HEK293 (cell line): ENCODE measurements around the gene ANKRD61.
A peak's percentile ranks its signal among the peaks of the same experiment; 100 is the strongest.

Experiments used
- CTCF ChIA-PET: fragments of 350-600 bp; formaldehyde crosslinking; extraction: SDS; loops from one replicate; lab custom pipeline; 2021; ENCODE audit warnings: antibody characterized with exemption; lab: Yijun Ruan, JAX
- POLR2A ChIA-PET: fragments of 300-600 bp; formaldehyde crosslinking; extraction: SDS; loops from one replicate; lab custom pipeline; 2020; ENCODE audit warnings: antibody characterized with exemption, inconsistent platforms; lab: Yijun Ruan, JAX
- H3K27ac ChIP-seq: fragments of 200-500 bp; sonication (Bioruptor generic); 2 replicates; pipeline ENCODE4 v1.5.1; 2014; ENCODE audit warnings: low read depth, low read length, control low read depth, inconsistent platforms; ENCODE audit errors: extremely low read depth
- H3K36me3 ChIP-seq, 2 experiments: fragments of 200-500 bp in 1 of 2; sonication (Bioruptor generic) in 1 of 2; 1 replicate in 1 of 2; 2 replicates in 1 of 2; pipeline ENCODE4 v1.5.1; 2014 to 2017; ENCODE audit warnings: inconsistent platforms in 2 of 2, low read length in 2 of 2; ENCODE audit not compliant: control insufficient read depth in 2 of 2, insufficient read depth in 1 of 2
- H3K4me1 ChIP-seq: fragments of 200-500 bp; sonication (Bioruptor generic); 2 replicates; pipeline ENCODE4 v1.5.1; 2014; ENCODE audit warnings: mild to moderate bottlenecking, low read length, inconsistent platforms; ENCODE audit not compliant: control insufficient read depth, insufficient read depth
- H3K4me3 ChIP-seq: 2 replicates; pipeline ENCODE4 v1.5.1; 2011; ENCODE audit warnings: low read depth, mild to moderate bottlenecking, control low read depth, low read length, moderate library complexity
- H3K9me3 ChIP-seq: fragments of 200-500 bp; sonication (Bioruptor generic); 2 replicates; pipeline ENCODE4 v1.5.1; 2014; ENCODE audit warnings: low read depth, low read length, inconsistent platforms; ENCODE audit not compliant: control insufficient read depth, insufficient read depth
- BCL11A ChIP-seq: fragments of 450-650 bp; formaldehyde crosslinking; IDR thresholded peaks from 2 replicates; pipeline ENCODE4 v1.5.1; 2016; ENCODE audit warnings: low read depth, missing biosample characterization, missing genetic modification characterization
- BCL11B ChIP-seq: fragments of 450-650 bp; formaldehyde crosslinking; IDR thresholded peaks from 2 replicates; pipeline ENCODE4 v1.5.1; 2016; ENCODE audit warnings: low read depth, missing biosample characterization, missing genetic modification characterization
- GLIS1 ChIP-seq: fragments of 450-650 bp; formaldehyde crosslinking; IDR thresholded peaks from 2 replicates; pipeline ENCODE4 v1.5.1; 2016; ENCODE audit warnings: missing biosample characterization, missing genetic modification characterization
- KLF7 ChIP-seq: fragments of 450-650 bp; formaldehyde crosslinking; IDR thresholded peaks from 2 replicates; pipeline ENCODE4 v1.5.1; 2016; ENCODE audit warnings: missing biosample characterization, missing genetic modification characterization, borderline replicate concordance
- REST ChIP-seq: fragments of 450-650 bp; formaldehyde crosslinking; IDR thresholded peaks from 2 replicates; pipeline ENCODE4 v1.5.1; 2016; ENCODE audit warnings: missing biosample characterization, missing genetic modification characterization
- SP7 ChIP-seq: fragments of 450-650 bp; formaldehyde crosslinking; IDR thresholded peaks from 2 replicates; pipeline ENCODE4 v1.5.1; 2016; ENCODE audit warnings: missing biosample characterization, missing genetic modification characterization
- WT1 ChIP-seq: fragments of 450-650 bp; formaldehyde crosslinking; IDR thresholded peaks from 2 replicates; pipeline ENCODE4 v1.5.1; 2016; ENCODE audit warnings: missing biosample characterization, missing genetic modification characterization
- ZBTB21 ChIP-seq: fragments of 450-650 bp; formaldehyde crosslinking; IDR thresholded peaks from 2 replicates; pipeline ENCODE4 v1.5.1; 2017; ENCODE audit warnings: missing biosample characterization, missing genetic modification characterization
- ZNF341 ChIP-seq: fragments of 450-650 bp; formaldehyde crosslinking; IDR thresholded peaks from 2 replicates; pipeline ENCODE4; 2016; ENCODE audit warnings: low read depth, missing biosample characterization, missing genetic modification characterization
- ZNF501 ChIP-seq: fragments of 450-650 bp; formaldehyde crosslinking; IDR thresholded peaks from 2 replicates; pipeline ENCODE4 v1.5.1; 2016; ENCODE audit warnings: missing biosample characterization, missing genetic modification characterization
- ZNF514 ChIP-seq: fragments of 450-650 bp; formaldehyde crosslinking; IDR thresholded peaks from 2 replicates; pipeline ENCODE4 v1.5.1; 2016; ENCODE audit warnings: missing biosample characterization, missing genetic modification characterization
- ZNF521 ChIP-seq: fragments of 450-650 bp; formaldehyde crosslinking; IDR thresholded peaks from 2 replicates; pipeline ENCODE4 v1.5.1; 2017; ENCODE audit warnings: missing biosample characterization, mild to moderate bottlenecking, missing genetic modification characterization
- ZNF580 ChIP-seq: fragments of 450-650 bp; formaldehyde crosslinking; IDR thresholded peaks from 2 replicates; pipeline ENCODE4 v1.5.1; 2016; ENCODE audit warnings: missing biosample characterization, missing genetic modification characterization
- ZNF600 ChIP-seq: fragments of 450-650 bp; formaldehyde crosslinking; IDR thresholded peaks from 2 replicates; pipeline ENCODE4 v1.5.1; 2016; ENCODE audit warnings: missing biosample characterization, missing genetic modification characterization
- ZNF660 ChIP-seq: fragments of 450-650 bp; IDR thresholded peaks from 2 replicates; pipeline ENCODE4 v1.5.1; 2018; ENCODE audit warnings: missing biosample characterization, mild to moderate bottlenecking, missing genetic modification characterization
- ZNF701 ChIP-seq: fragments of 450-650 bp; formaldehyde crosslinking; IDR thresholded peaks from 2 replicates; pipeline ENCODE4 v1.5.1; 2016; ENCODE audit warnings: missing biosample characterization, missing genetic modification characterization
- ZNF704 ChIP-seq: fragments of 450-650 bp; formaldehyde crosslinking; IDR thresholded peaks from 2 replicates; pipeline ENCODE4 v1.5.1; 2016; ENCODE audit warnings: missing biosample characterization, missing genetic modification characterization
- ZNF76 ChIP-seq: fragments of 450-650 bp; formaldehyde crosslinking; IDR thresholded peaks from 2 replicates; pipeline ENCODE4; 2016; ENCODE audit warnings: low read depth, missing biosample characterization, missing genetic modification characterization, borderline replicate concordance
- ZSCAN30 ChIP-seq: fragments of 450-650 bp; IDR thresholded peaks from 2 replicates; pipeline ENCODE4 v1.5.1; 2018; ENCODE audit warnings: missing biosample characterization, mild to moderate bottlenecking, missing genetic modification characterization, moderate library complexity
- ZXDB ChIP-seq: fragments of 450-650 bp; formaldehyde crosslinking; IDR thresholded peaks from 2 replicates; pipeline ENCODE4 v1.5.1; 2016; ENCODE audit warnings: missing biosample characterization, missing genetic modification characterization
- TF ChIP-seq, protein P1 (sequence below): fragments of 450-650 bp; formaldehyde crosslinking; conservative IDR thresholded peaks from 2 replicates; pipeline ENCODE4 v1.5.1; 2016; ENCODE audit warnings: low read depth, missing biosample characterization, missing genetic modification characterization
- TF ChIP-seq, protein P2 (sequence below): fragments of 450-650 bp; formaldehyde crosslinking; IDR thresholded peaks from 2 replicates; pipeline ENCODE4 v1.5.1; 2016; ENCODE audit warnings: missing biosample characterization, missing genetic modification characterization
- TF ChIP-seq, protein P3 (sequence below): fragments of 450-650 bp; formaldehyde crosslinking; optimal IDR thresholded peaks from 2 replicates; pipeline ENCODE3; 2016; ENCODE audit warnings: missing biosample characterization, mild to moderate bottlenecking, missing genetic modification characterization

Gene ANKRD61

GRCh38 chr7:6008668-6009611 is 22.2 kb upstream of the ANKRD61 start, which contains the start of the genes AIMP2 and PMS2:
Gene AIMP2 (plus strand): TSS chr7:6009272. CDS start chr7:6009364, 92 bp downstream.
Gene PMS2 (minus strand): TSS chr7:6009049. CDS start chr7:6009019, 30 bp downstream.
- Histone ChIP-seq H3K4me3 (peak within 1 kb of the TSS; percentile 69), H3K9me3 (no peaks in the 10 kb centered on the region), H3K36me3 (peaks cover 21% of the 10 kb centered on the region in 2 experiments; a peak in 2 of 3 replicates), H3K27ac (peak within 1 kb of the TSS; percentile 80), H3K4me1 (no peaks in the 10 kb centered on the region; the same call in 1 of the 2 replicates)
- POLR2A ChIA-PET: interaction anchor here (0.6 to 2.3 kb wide), 11 partner anchors 9 to 790 kb away, joined by 3 to 10 read pairs (median 4); no protein-coding TSS in a partner anchor
- CTCF ChIA-PET: interaction anchor here (0.7 to 2.0 kb wide), 4 partner anchors 12 to 98 kb away, joined by 3 to 13 read pairs (median 6); no protein-coding TSS in a partner anchor
- TF ChIP-seq, protein P1, sequence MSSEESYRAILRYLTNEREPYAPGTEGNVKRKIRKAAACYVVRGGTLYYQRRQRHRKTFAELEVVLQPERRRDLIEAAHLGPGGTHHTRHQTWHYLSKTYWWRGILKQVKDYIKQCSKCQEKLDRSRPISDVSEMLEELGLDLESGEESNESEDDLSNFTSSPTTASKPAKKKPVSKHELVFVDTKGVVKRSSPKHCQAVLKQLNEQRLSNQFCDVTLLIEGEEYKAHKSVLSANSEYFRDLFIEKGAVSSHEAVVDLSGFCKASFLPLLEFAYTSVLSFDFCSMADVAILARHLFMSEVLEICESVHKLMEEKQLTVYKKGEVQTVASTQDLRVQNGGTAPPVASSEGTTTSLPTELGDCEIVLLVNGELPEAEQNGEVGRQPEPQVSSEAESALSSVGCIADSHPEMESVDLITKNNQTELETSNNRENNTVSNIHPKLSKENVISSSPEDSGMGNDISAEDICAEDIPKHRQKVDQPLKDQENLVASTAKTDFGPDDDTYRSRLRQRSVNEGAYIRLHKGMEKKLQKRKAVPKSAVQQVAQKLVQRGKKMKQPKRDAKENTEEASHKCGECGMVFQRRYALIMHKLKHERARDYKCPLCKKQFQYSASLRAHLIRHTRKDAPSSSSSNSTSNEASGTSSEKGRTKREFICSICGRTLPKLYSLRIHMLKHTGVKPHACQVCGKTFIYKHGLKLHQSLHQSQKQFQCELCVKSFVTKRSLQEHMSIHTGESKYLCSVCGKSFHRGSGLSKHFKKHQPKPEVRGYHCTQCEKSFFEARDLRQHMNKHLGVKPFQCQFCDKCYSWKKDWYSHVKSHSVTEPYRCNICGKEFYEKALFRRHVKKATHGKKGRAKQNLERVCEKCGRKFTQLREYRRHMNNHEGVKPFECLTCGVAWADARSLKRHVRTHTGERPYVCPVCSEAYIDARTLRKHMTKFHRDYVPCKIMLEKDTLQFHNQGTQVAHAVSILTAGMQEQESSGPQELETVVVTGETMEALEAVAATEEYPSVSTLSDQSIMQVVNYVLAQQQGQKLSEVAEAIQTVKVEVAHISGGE: peak; percentile 70
- peak; percentile 75; the same call in 1 of the 2 replicates for TF ChIP-seq ZNF76
- peak; percentile 26; the same call in 1 of the 2 replicates for TF ChIP-seq ZNF501 (tag by site-specific recombination)
- TF ChIP-seq KLF7 (tag by site-specific recombination): peak; percentile 49; the same call in 1 of the 2 replicates
- TF ChIP-seq ZNF600: peak; percentile 83
- TF ChIP-seq ZNF514 (tag by site-specific recombination): no peak
- peak; percentile 73 for TF ChIP-seq ZXDB (tag by site-specific recombination)
- peak; percentile 53; the same call in 1 of the 2 replicates for TF ChIP-seq ZBTB21
- TF ChIP-seq, protein P2, sequence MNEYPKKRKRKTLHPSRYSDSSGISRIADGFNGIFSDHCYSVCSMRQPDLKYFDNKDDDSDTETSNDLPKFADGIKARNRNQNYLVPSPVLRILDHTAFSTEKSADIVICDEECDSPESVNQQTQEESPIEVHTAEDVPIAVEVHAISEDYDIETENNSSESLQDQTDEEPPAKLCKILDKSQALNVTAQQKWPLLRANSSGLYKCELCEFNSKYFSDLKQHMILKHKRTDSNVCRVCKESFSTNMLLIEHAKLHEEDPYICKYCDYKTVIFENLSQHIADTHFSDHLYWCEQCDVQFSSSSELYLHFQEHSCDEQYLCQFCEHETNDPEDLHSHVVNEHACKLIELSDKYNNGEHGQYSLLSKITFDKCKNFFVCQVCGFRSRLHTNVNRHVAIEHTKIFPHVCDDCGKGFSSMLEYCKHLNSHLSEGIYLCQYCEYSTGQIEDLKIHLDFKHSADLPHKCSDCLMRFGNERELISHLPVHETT (tag by site-specific recombination): no peak
- peak; percentile 66 for TF ChIP-seq ZSCAN30 (tag by site-specific recombination)
- TF ChIP-seq ZNF701: no peak
- no peak for TF ChIP-seq ZNF521 (tag by site-specific recombination)
- 0 out of 2 replicates have a peak, but pooled peaks have one; percentile 65 for TF ChIP-seq ZNF704 (tag by site-specific recombination)
- TF ChIP-seq BCL11B (tag by site-specific recombination): peak; percentile 96
- TF ChIP-seq BCL11A (tag by site-specific recombination): peak; percentile 97
- peak; percentile 25; the same call in 1 of the 2 replicates for TF ChIP-seq REST (tag by site-specific recombination)
- peak; percentile 44; the same call in 1 of the 2 replicates for TF ChIP-seq WT1 (tag by site-specific recombination)
- peak; percentile 47 for TF ChIP-seq SP7 (tag by site-specific recombination)
- TF ChIP-seq ZNF341 (tag by site-specific recombination): peak; percentile 62
- TF ChIP-seq, protein P3, sequence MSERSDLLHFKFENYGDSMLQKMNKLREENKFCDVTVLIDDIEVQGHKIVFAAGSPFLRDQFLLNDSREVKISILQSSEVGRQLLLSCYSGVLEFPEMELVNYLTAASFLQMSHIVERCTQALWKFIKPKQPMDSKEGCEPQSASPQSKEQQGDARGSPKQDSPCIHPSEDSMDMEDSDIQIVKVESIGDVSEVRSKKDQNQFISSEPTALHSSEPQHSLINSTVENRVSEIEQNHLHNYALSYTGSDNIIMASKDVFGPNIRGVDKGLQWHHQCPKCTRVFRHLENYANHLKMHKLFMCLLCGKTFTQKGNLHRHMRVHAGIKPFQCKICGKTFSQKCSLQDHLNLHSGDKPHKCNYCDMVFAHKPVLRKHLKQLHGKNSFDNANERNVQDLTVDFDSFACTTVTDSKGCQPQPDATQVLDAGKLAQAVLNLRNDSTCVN (tag by site-specific recombination): peak; percentile 81
- TF ChIP-seq ZNF660 (tag by site-specific recombination): peak; percentile 34; the same call in 1 of the 2 replicates
- TF ChIP-seq GLIS1: 0 out of 2 replicates have a peak, but pooled peaks have one; percentile 4
- 0 out of 2 replicates have a peak, but pooled peaks have one; percentile 53 for TF ChIP-seq ZNF580 (tag by site-specific recombination)
